IMR-90 (cell line): Measurements from ENCODE around the gene HSPA1L. TPM values are rescaled to one million over a fixed set of nuclear protein-coding genes. Genes with fewer than 3 reads are reported as not detected.
"Not testable (repeated sequence)": the region's sequence is repeated elsewhere in the genome, so short reads cannot be mapped to it uniquely, and the experiment has no call there.

Experiments
- ATAC-seq: fragments of 200-7000 bp; cut with Tn5 transposase; 2 replicates; pipeline ENCODE4 v1.9.1; 2020; ENCODE audit warnings: low read depth, mild to moderate bottlenecking, moderate library complexity
- BruUV-seq: library from RNA; stranded (reverse); fragments of 400-500 nt; replicated peaks from 2 replicates; lab custom pipeline; 2021; lab: Mats Ljungman, UMichigan
- CTCF ChIA-PET: fragments of 300-600 bp; formaldehyde crosslinking; extraction: SDS; loops from one replicate; lab custom pipeline; 2021; ENCODE audit warnings: antibody characterized with exemption; lab: Yijun Ruan, JAX
- POLR2A ChIA-PET: fragments of 300-600 bp; sonication (Branson Sonifier 250); formaldehyde crosslinking; loops from one replicate; lab custom pipeline; 2022; ENCODE audit warnings: antibody characterized with exemption; ENCODE audit not compliant: unreplicated experiment; lab: Charles Lee
- DNase-seq: peaks from one replicate; pipeline ENCODE4 v3.0.0; 2013
- H2AFZ ChIP-seq: replicated peaks from 2 replicates; pipeline ENCODE3; 2013; ENCODE audit warnings: low read length, mild to moderate bottlenecking; ENCODE audit not compliant: poor library complexity
- H2AK5ac ChIP-seq: 2 replicates; pipeline ENCODE4 v1.6.1; 2013; ENCODE audit warnings: low read depth, low read length, inconsistent platforms
- H2AK9ac ChIP-seq: replicated peaks from 2 replicates; pipeline ENCODE3; 2013; ENCODE audit warnings: mild to moderate bottlenecking, low read depth, low read length, moderate library complexity; ENCODE audit not compliant: poor library complexity
- H2BK120ac ChIP-seq: 2 replicates; pipeline ENCODE4 v1.6.1; 2013; ENCODE audit warnings: low read depth, low read length, inconsistent platforms
- H2BK15ac ChIP-seq: 3 replicates; pipeline ENCODE4 v1.6.1; 2013; ENCODE audit warnings: low read depth, low read length, inconsistent platforms
- H2BK20ac ChIP-seq: 2 replicates; pipeline ENCODE4 v1.6.1; 2013; ENCODE audit warnings: low read depth, mild to moderate bottlenecking, inconsistent platforms, low read length, moderate library complexity
- H2BK5ac ChIP-seq: 2 replicates; pipeline ENCODE4 v1.6.1; 2013; ENCODE audit warnings: mild to moderate bottlenecking, low read depth, low read length, inconsistent platforms; ENCODE audit not compliant: poor library complexity, severe bottlenecking
- H3K14ac ChIP-seq: replicated peaks from 2 replicates; pipeline ENCODE4 v1.6.1; 2013; ENCODE audit warnings: low read depth, low read length, inconsistent platforms
- H3K18ac ChIP-seq: 2 replicates; pipeline ENCODE4 v1.6.1; 2013; ENCODE audit warnings: low read depth, low read length, control low read depth
- H3K23ac ChIP-seq: 2 replicates; pipeline ENCODE4 v1.6.1; 2013; ENCODE audit warnings: low read depth, low read length, inconsistent platforms
- H3K27ac ChIP-seq: 2 replicates; pipeline ENCODE4 v1.5.1; 2013; ENCODE audit warnings: mild to moderate bottlenecking, control low read depth, low read length; ENCODE audit not compliant: insufficient read depth
- H3K27me3 ChIP-seq: 2 replicates; pipeline ENCODE4 v1.6.1; 2013; ENCODE audit warnings: low read length; ENCODE audit not compliant: control insufficient read depth, insufficient read depth
- H3K36me3 ChIP-seq: 2 replicates; pipeline ENCODE4 v1.6.1; 2013; ENCODE audit warnings: low read length, mixed read lengths; ENCODE audit not compliant: control insufficient read depth, insufficient read depth
- H3K4ac ChIP-seq: 2 replicates; pipeline ENCODE4 v1.6.1; 2013; ENCODE audit warnings: low read depth, low read length, inconsistent platforms
- H3K4me1 ChIP-seq: 2 replicates; pipeline ENCODE4 v1.6.1; 2013; ENCODE audit warnings: low read length, mixed read lengths; ENCODE audit not compliant: control insufficient read depth, insufficient read depth
- H3K4me2 ChIP-seq: 2 replicates; pipeline ENCODE4 v1.6.1; 2013; ENCODE audit warnings: low read depth, mild to moderate bottlenecking, control low read depth, low read length, moderate library complexity
- H3K4me3 ChIP-seq: 2 replicates; pipeline ENCODE4 v1.5.1; 2013; ENCODE audit warnings: low read depth, mild to moderate bottlenecking, control low read depth, low read length, moderate library complexity; ENCODE audit not compliant: insufficient read depth
- H3K56ac ChIP-seq: 2 replicates; pipeline ENCODE4 v1.6.1; 2013; ENCODE audit warnings: low read length, inconsistent platforms; ENCODE audit not compliant: insufficient read depth; ENCODE audit errors: extremely low read depth
- H3K79me1 ChIP-seq, 2 experiments: 2 replicates each; pipeline ENCODE4 v1.6.1; 2013; ENCODE audit warnings: low read length in 2 of 2, inconsistent platforms in 1 of 2, low read depth in 1 of 2
- H3K9ac ChIP-seq: 2 replicates; pipeline ENCODE4 v1.6.1; 2013; ENCODE audit warnings: low read depth, low read length, control low read depth
- H3K9me1 ChIP-seq: 2 replicates; pipeline ENCODE4 v1.6.1; 2013; ENCODE audit warnings: low read length, inconsistent platforms; ENCODE audit not compliant: insufficient read depth
- H3K9me3 ChIP-seq: 2 replicates; pipeline ENCODE4 v1.6.1; 2013; ENCODE audit warnings: low read length; ENCODE audit not compliant: control insufficient read depth, insufficient read depth
- H4K20me1 ChIP-seq: 2 replicates; pipeline ENCODE4 v1.6.1; 2013; ENCODE audit warnings: low read length, inconsistent platforms; ENCODE audit not compliant: insufficient read depth
- H4K5ac ChIP-seq: 2 replicates; pipeline ENCODE4 v1.6.1; 2013; ENCODE audit warnings: mild to moderate bottlenecking, low read depth, low read length, control low read depth
- H4K8ac ChIP-seq, 2 experiments: 2 replicates each; pipeline ENCODE4 v1.6.1; 2013; ENCODE audit warnings: low read depth in 2 of 2, low read length in 2 of 2, control low read depth in 1 of 2, inconsistent platforms in 1 of 2
- H4K91ac ChIP-seq: 2 replicates; pipeline ENCODE4 v1.6.1; 2013; ENCODE audit warnings: low read depth, low read length, inconsistent platforms; ENCODE audit not compliant: insufficient read depth
- MAZ ChIP-seq: IDR thresholded peaks from 2 replicates; pipeline ENCODE4 v1.6.1; 2012; ENCODE audit warnings: low read depth, mild to moderate bottlenecking, low read length, improper control_type of control experiment, moderate library complexity, borderline replicate concordance
- POLR2A ChIP-seq: IDR thresholded peaks from 2 replicates; pipeline ENCODE4 v1.6.1; 2012; ENCODE audit warnings: mild to moderate bottlenecking, low read depth, low read length
- WGBS, 2 experiments: methylation state at CpG; one replicate each; pipeline versions ENCODE4 v1.1.5 to v1.1.7; 2013; ENCODE audit warnings: missing lambda C conversion rate in 2 of 2; ENCODE audit not compliant: insufficient read length in 1 of 2; ENCODE audit errors: extremely low coverage in 2 of 2; 5-methylcytosine and 5-hydroxymethylcytosine counted together
- dilution Hi-C: fragments of 300-500 bp; cut with HindIII; formaldehyde crosslinking; loops from one replicate; pipeline ENCODE4 v1.14.3; 2018; ENCODE audit warnings: low sequenced_read_pairs; ENCODE audit not compliant: unreplicated experiment
- in situ Hi-C: fragments of 300-500 bp; cut with MboI; formaldehyde crosslinking; loops from 3 replicates; pipeline ENCODE4 v1.14.3; 2019; ENCODE audit warnings: low sequenced_read_pairs, inconsistent platforms, mixed read lengths
- intact Hi-C: fragments of 100-400 bp; cut with micrococcal nuclease; formaldehyde crosslinking; loops from 2 replicates; pipeline ENCODE4 v1.10.0; 2022
- polyA plus RNA-seq, 3 experiments: library from polyadenylated mRNA; depleted of rRNA; stranded (reverse); fragments of >200 nt; gene quantifications; 2 replicates each; pipeline ENCODE4 v1.2.3, GENCODE V29; 2012; ENCODE audit warnings: low replicate concordance in 1 of 3
- total RNA-seq: library from RNA; depleted of rRNA; stranded (reverse); fragments of >200 nt; gene quantifications from 2 replicates; pipeline ENCODE4 v1.2.3, GENCODE V29; 2012

Gene HSPA1L
- total and polyA plus RNA-seq, 2 of the 4 experiments (the other 2 are of a cell fraction): 0.97 to 1.3 TPM

- peak overlapping the region; percentile 81; the same call in 2 of the 3 replicates for H2BK15ac ChIP-seq
- H3K18ac ChIP-seq: peak overlapping the region; percentile 73
- intact Hi-C loops (no loop called here), in situ Hi-C loops (no loop called here), dilution Hi-C loops (no loop called here)
- H2AFZ ChIP-seq: peak overlapping the region; percentile 94
- peak overlapping the region; percentile 48 for H3K4me3 ChIP-seq
- ChIA-PET CTCF (no interaction called here), POLR2A (interaction anchor here (0.8 kb wide), 1 partner anchor 161 kb away, joined by 3 read pairs; the partner anchor contains the start of gene C6orf47)
- no peaks in the 10 kb centered on the region for H3K9me3 ChIP-seq
- H3K4me1 ChIP-seq: peaks cover 8% of the 10 kb centered on the region
- 26% methylated on average over 11 of the region's 39 CpGs; no CpG with 5 or more reads in 1 of the 2 experiments for WGBS, 2 experiments
- peak overlapping the region; percentile 79 for H2BK5ac ChIP-seq
- peak overlapping the region; percentile 84 for H3K27ac ChIP-seq
- TF ChIP-seq MAZ (no peak), POLR2A (0 out of 2 replicates have a peak, but pooled peaks have one; percentile 14)
- H3K79me1 ChIP-seq: peaks cover 10 to 50% of the 10 kb centered on the region in 2 experiments
- H3K14ac ChIP-seq: peak overlapping the region; percentile 98
- no peaks in the 10 kb centered on the region for H4K20me1 ChIP-seq
- no TSS peak for BruUV-seq
- H4K91ac ChIP-seq: peak overlapping the region; percentile 84
- no peaks in the 10 kb centered on the region for H3K27me3 ChIP-seq
- peak overlapping the region; percentile 97 for H2AK9ac ChIP-seq
- peak overlapping the region; percentile 79 to 84 for H4K8ac ChIP-seq
- peak overlapping the region; percentile 62 for H3K23ac ChIP-seq
- peak overlapping the region; percentile 80 for H3K56ac ChIP-seq
- H3K4me2 ChIP-seq: peak overlapping the region; percentile 97
- H3K9ac ChIP-seq: peak overlapping the region; percentile 84
- H2AK5ac ChIP-seq: peak overlapping the region; percentile 74; the same call in 1 of the 2 replicates
- H3K36me3 ChIP-seq: no peaks in the 10 kb centered on the region
- H3K4ac ChIP-seq: peak overlapping the region; percentile 92
- H2BK20ac ChIP-seq: 0 out of 2 replicates have a peak overlapping the region, but pooled peaks have one; percentile 29
- ATAC-seq (peak; percentile 63), DNase-seq (peak; percentile 30)
- H4K5ac ChIP-seq: peak overlapping the region; percentile 87
- peaks cover 7% of the 10 kb centered on the region for H3K9me1 ChIP-seq
- peak overlapping the region; percentile 69 for H2BK120ac ChIP-seq
These were observed 6.4 kb upstream of the HSPA1L start for GRCh38 chr6:31821301-31822035.

GRCh38 chr6:31820399-31820798 lies 5.3 kb upstream of the HSPA1L start:
- ATAC-seq, H3K27ac ChIP-seq: not testable (repeated sequence)

More at GRCh38 chr6:31820399-31820798, 5.3 kb upstream of the HSPA1L start:
- intact Hi-C loops, H3K9ac ChIP-seq, H3K56ac ChIP-seq, H3K9me1 ChIP-seq, H3K4me3 ChIP-seq, dilution Hi-C loops, H4K8ac ChIP-seq, H2BK5ac ChIP-seq, H3K9me3 ChIP-seq, H3K4me1 ChIP-seq, in situ Hi-C loops, H4K91ac ChIP-seq, H2AK9ac ChIP-seq, H3K4me2 ChIP-seq, H2AFZ ChIP-seq, H2AK5ac ChIP-seq, DNase-seq, H3K36me3 ChIP-seq, H2BK120ac ChIP-seq, H2BK15ac ChIP-seq, POLR2A ChIA-PET, H4K20me1 ChIP-seq, H3K4ac ChIP-seq, H3K27me3 ChIP-seq, CTCF ChIA-PET, H3K18ac ChIP-seq, H2BK20ac ChIP-seq, H4K5ac ChIP-seq, BruUV-seq: not testable (repeated sequence)
- 80% methylated on average over 2 of the region's 10 CpGs; no CpG with 5 or more reads in 1 of the 2 experiments for WGBS, 2 experiments
- H3K23ac ChIP-seq: peak overlapping the region; percentile 59; the same call in 1 of the 2 replicates
- H3K79me1 ChIP-seq: peaks cover 10 to 47% of the 10 kb centered on the region in 2 experiments
- H3K14ac ChIP-seq: 0 out of 2 replicates have a peak overlapping the region, but pooled peaks have one; percentile 51
